Islet of Langerhans (tissue), 1 donor: ENCODE results near the gene TNS3.

ENCODE experiments used
- FAIRE-seq: peaks from one replicate; lab custom pipeline; 2011; peaks lifted over from hg19 to GRCh38; lab: Jason Lieb, UNC

Gene TNS3

GRCh38 chr7:47422611-47423010 lies 159.3 kb downstream of the TNS3 start:
- FAIRE-seq = peak; percentile 60

- no peak for FAIRE-seq
Measured at GRCh38 chr7:47421456-47421855, 160.5 kb downstream of the TNS3 start.

- peak; percentile 36 for FAIRE-seq
Measured at GRCh38 chr7:47420122-47420780, 161.7 kb downstream of the TNS3 start.

DNA sequence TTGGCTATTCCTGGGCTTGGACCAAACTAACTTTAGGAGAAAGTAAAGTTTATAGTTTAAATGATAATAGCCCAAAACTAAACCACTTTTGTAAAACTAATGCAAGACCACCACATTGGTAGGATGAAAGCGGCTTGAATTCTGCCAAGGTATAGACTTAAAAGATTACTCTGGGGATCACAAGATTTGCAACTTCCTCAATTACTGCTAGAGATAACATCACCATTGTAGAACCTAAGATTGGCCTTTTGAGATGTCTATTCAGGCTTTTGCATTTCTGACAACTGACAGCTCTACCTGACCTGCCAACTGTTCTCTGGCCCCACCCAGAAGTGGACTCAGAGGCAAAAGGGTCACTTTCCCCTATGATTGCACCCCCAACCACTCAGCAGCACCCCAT lies 162.4 kb downstream of the TNS3 start:
- no peak for FAIRE-seq

GRCh38 chr7:47418601-47419309 lies 163.2 kb downstream of the TNS3 start:
- FAIRE-seq = no peak

GRCh38 chr7:47416492-47417480 lies 165.1 kb downstream of the TNS3 start:
- FAIRE-seq = no peak

GRCh38 chr7:47415318-47416212 lies 166.3 kb downstream of the TNS3 start:
- no peak for FAIRE-seq

GRCh38 chr7:47414342-47415317 lies 167.3 kb downstream of the TNS3 start:
- FAIRE-seq = no peak

GRCh38 chr7:47413526-47414341 lies 168.2 kb downstream of the TNS3 start:
- FAIRE-seq = no peak

DNA sequence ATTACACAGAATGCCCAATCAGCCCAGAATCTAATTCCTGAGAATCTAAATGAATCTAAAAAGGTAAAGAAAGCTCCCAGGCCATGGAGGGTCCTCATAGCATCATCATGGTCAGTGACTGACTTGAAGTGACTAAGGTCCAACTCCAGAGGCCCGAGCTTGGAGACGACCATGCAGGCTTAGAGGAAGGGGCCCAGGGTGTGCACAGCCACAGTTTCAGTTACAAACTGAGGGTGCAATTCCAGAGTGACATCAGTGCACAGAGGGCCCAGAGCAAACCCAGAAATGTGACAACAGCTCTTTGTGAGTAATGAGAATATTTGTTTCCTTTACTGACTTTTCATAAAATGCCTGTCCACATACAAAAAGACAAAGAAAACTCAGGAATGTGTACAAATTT lies 170.0 kb downstream of the TNS3 start:
- no peak for FAIRE-seq

GRCh38 chr7:47411281-47411869 lies 170.5 kb downstream of the TNS3 start:
- FAIRE-seq = no peak

DNA sequence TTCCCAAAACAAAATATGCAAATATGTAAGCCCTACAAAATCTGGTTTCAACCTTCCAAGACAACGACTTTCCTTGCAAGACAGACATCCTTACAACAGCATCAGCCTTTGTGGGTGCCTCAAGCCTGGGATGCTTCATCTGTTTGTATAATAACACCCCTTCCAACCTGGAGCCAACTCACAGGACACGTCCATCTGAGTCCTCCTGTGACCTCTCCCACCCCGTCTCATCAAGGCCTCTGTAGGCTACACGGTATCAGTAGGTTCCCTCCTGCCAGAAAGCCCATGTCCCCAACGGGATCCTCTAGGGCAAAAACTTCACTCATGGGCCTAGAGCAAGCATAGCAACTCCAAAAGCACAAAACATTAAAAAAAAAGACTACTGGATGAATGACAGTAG lies 173.2 kb downstream of the TNS3 start:
- FAIRE-seq = no peak

- no peak for FAIRE-seq
Measured at GRCh38 chr7:47407821-47408674, 173.9 kb downstream of the TNS3 start.

GRCh38 chr7:47407136-47407535 lies 174.8 kb downstream of the TNS3 start:
- FAIRE-seq = no peak

GRCh38 chr7:47406801-47407129 lies 175.1 kb downstream of the TNS3 start:
- no peak for FAIRE-seq

GRCh38 chr7:47405921-47406800 lies 175.8 kb downstream of the TNS3 start:
- no peak for FAIRE-seq

DNA sequence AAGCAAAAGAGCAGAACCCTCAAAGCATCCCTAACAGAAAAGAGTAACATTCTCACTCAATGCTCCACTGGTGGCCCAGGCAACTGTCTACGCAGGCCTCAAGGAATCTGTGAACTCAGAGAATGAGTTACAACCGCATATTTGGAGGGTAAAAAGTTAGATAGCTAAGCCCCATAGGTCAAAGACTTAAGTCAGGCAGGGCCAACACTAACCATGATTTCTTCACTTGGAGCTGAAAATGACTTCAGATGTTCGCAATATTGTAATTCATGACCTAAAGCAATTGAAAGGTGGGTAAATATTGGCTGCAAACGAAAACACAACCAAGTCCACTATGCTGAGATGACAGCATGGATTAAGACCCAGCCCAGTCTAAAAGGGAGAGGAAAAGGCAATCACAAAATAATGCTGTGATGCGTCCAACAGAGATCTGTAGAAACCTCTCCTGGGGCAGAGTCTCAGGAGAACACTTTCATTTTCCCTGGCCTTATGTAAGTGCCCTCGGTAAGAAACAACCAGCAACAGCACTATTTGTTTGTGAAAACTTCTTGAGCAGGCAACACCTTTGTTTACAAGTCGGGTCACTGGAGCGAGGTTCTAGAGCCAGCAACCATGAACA lies 176.5 kb downstream of the TNS3 start:
- FAIRE-seq = no peak
